ENCODE measurements around the gene SMAP1. TPM values are rescaled to one million over a fixed set of nuclear protein-coding genes. Genes with fewer than 3 reads are reported as not detected.

SMAP1 gene
- polyA plus RNA-seq, 4 donors, result 26.9 to 31.3 (median 27.4) TPM

GRCh38 chr6:70884074-70884983 lies 216.6 kb downstream of the SMAP1 start:
- DNase-seq (ENCODE audit: low read depth in 4 of 4, low spot score in 2 of 4), result peak; percentile 5 to 49 (median 18)

- DNase-seq (ENCODE audit: low read depth in 4 of 4, low spot score in 2 of 4), result no peak
These were observed 218.4 kb downstream of the SMAP1 start for GRCh38 chr6:70886071-70886470.

GRCh38 chr6:70886661-70887060 lies 219.0 kb downstream of the SMAP1 start:
- no peak for DNase-seq (ENCODE audit: low read depth in 4 of 4, low spot score in 2 of 4)

GRCh38 chr6:70889270-70889669 lies 221.6 kb downstream of the SMAP1 start:
- DNase-seq (ENCODE audit: low read depth in 4 of 4, low spot score in 2 of 4), result no peak

- DNase-seq (ENCODE audit: low read depth in 4 of 4, low spot score in 2 of 4), result no peak
These were observed 226.3 kb downstream of the SMAP1 start for GRCh38 chr6:70894001-70894400.

GRCh38 chr6:70900047-70900446 lies 232.4 kb downstream of the SMAP1 start:
- no peak for DNase-seq (ENCODE audit: low read depth in 4 of 4, low spot score in 2 of 4)

GRCh38 chr6:70901324-70901723 lies 233.6 kb downstream of the SMAP1 start:
- no peak for DNase-seq (ENCODE audit: low read depth in 4 of 4, low spot score in 2 of 4)

GRCh38 chr6:70903665-70904452 lies 236.2 kb downstream of the SMAP1 start:
- DNase-seq (ENCODE audit: low read depth in 4 of 4, low spot score in 2 of 4), result no peak

- no peak for DNase-seq (ENCODE audit: low read depth in 4 of 4, low spot score in 2 of 4)
These were observed 238.1 kb downstream of the SMAP1 start for GRCh38 chr6:70905742-70906141.

Other genes starting within 250 kb of the SMAP1 start
- gene SDHAF4, start 101.0 kb upstream of the SMAP1 start, polyA plus RNA-seq (ENCODE audit: insufficient read length in 4 of 4), result 10 to 100 TPM; 16.0 to 24.8 (median 20.8) TPM